DMS79 treated with DMSO at 0.1 percent for 48 hours (cell line): Measurements from ENCODE around the gene SPSB1.

Experiments used
- DNase-seq: peaks from one replicate; lab custom pipeline; 2025; lab: John Stamatoyannopoulos, UW

SPSB1 gene

GRCh38 chr1:9319789-9320519 lies 27.3 kb downstream of the SPSB1 start:
- peak; percentile 34 for DNase-seq

GRCh38 chr1:9320520-9321479 lies 28.1 kb downstream of the SPSB1 start:
- peak; percentile 52 for DNase-seq

GRCh38 chr1:9321480-9321849 lies 28.8 kb downstream of the SPSB1 start:
- DNase-seq, result peak; percentile 92

- DNase-seq, result peak; percentile 38
Observed at GRCh38 chr1:9321986-9322660, 29.4 kb downstream of the SPSB1 start.

GRCh38 chr1:9322661-9323244 lies 30.1 kb downstream of the SPSB1 start:
- no peak for DNase-seq

GRCh38 chr1:9324246-9325096 lies 31.8 kb downstream of the SPSB1 start:
- DNase-seq, result no peak

- no peak for DNase-seq
Observed at GRCh38 chr1:9326596-9326995, 33.9 kb downstream of the SPSB1 start.

- no peak for DNase-seq
Observed at GRCh38 chr1:9328201-9328600, 35.5 kb downstream of the SPSB1 start.

GRCh38 chr1:9328715-9329114 lies 36.0 kb downstream of the SPSB1 start:
- DNase-seq, result no peak

- DNase-seq, result peak; percentile 14
Observed at GRCh38 chr1:9331016-9331415, 38.3 kb downstream of the SPSB1 start.

- DNase-seq, result no peak
Observed at GRCh38 chr1:9331558-9332346, 39.1 kb downstream of the SPSB1 start.

- no peak for DNase-seq
Observed at GRCh38 chr1:9332513-9333143, 39.9 kb downstream of the SPSB1 start.

GRCh38 chr1:9338397-9339246 lies 45.9 kb downstream of the SPSB1 start:
- DNase-seq, result no peak

- no peak for DNase-seq
Observed at GRCh38 chr1:9340172-9340854, 47.6 kb downstream of the SPSB1 start.

- DNase-seq, result no peak
Observed at GRCh38 chr1:9340864-9341263, 48.2 kb downstream of the SPSB1 start.

GRCh38 chr1:9341301-9341845 lies 48.7 kb downstream of the SPSB1 start:
- no peak for DNase-seq

GRCh38 chr1:9343269-9343668 lies 50.6 kb downstream of the SPSB1 start:
- no peak for DNase-seq
